GM19455 (cell line): ENCODE data around the gene SMG9.
"Not testable (repeated sequence)": the region's sequence is repeated elsewhere in the genome, so short reads cannot be mapped to it uniquely, and the experiment has no call there.

Experiments used
- ATAC-seq: cut with Tn5 transposase; IDR thresholded peaks from one replicate; pipeline ENCODE4 v1.9.1; 2021; ENCODE audit not compliant: unreplicated experiment

The SMG9 gene

GRCh38 chr19:43695985-43696704, 58.6 kb downstream of the SMG9 start:
- ATAC-seq = no peak

- no peak for ATAC-seq
Observed at GRCh38 chr19:43694553-43694952, 60.2 kb downstream of the SMG9 start.

- ATAC-seq = no peak
Observed at GRCh38 chr19:43692877-43693276, 61.9 kb downstream of the SMG9 start.

- ATAC-seq = no peak
Observed at GRCh38 chr19:43692385-43692784, 62.4 kb downstream of the SMG9 start.

- no peak for ATAC-seq
Observed at GRCh38 chr19:43691755-43692154, 63.0 kb downstream of the SMG9 start.

- ATAC-seq = no peak
Observed at GRCh38 chr19:43690890-43691289, 63.9 kb downstream of the SMG9 start.

GRCh38 chr19:43690444-43690843, 64.3 kb downstream of the SMG9 start:
- ATAC-seq = no peak

GRCh38 chr19:43688059-43688701, 66.6 kb downstream of the SMG9 start:
- no peak for ATAC-seq

- ATAC-seq = no peak
Observed at GRCh38 chr19:43687660-43687997, 67.1 kb downstream of the SMG9 start.

- ATAC-seq = no peak
Observed at GRCh38 chr19:43684326-43684725, 70.4 kb downstream of the SMG9 start.

GRCh38 chr19:43683905-43684304, 70.9 kb downstream of the SMG9 start:
- no peak for ATAC-seq

GRCh38 chr19:43682824-43683661, 71.7 kb downstream of the SMG9 start:
- ATAC-seq = no peak

GRCh38 chr19:43682269-43682668, 72.5 kb downstream of the SMG9 start:
- ATAC-seq = not testable (repeated sequence)

- no peak for ATAC-seq
Observed at GRCh38 chr19:43681821-43682220, 72.9 kb downstream of the SMG9 start.

GRCh38 chr19:43678512-43679261, 76.1 kb downstream of the SMG9 start:
- no peak for ATAC-seq
